HG02610 (cell line): ENCODE data around the gene POLN.
"Not testable (repeated sequence)": the region's sequence is repeated elsewhere in the genome, so short reads cannot be mapped to it uniquely, and the experiment has no call there.

ENCODE experiments used
- ATAC-seq: cut with Tn5 transposase; IDR thresholded peaks from one replicate; pipeline ENCODE4 v1.9.1; 2021; ENCODE audit warnings: mild to moderate bottlenecking, moderate library complexity; ENCODE audit not compliant: unreplicated experiment

Gene POLN

GRCh38 chr4:2045518-2045951 lies 196.4 kb downstream of the POLN start:
- ATAC-seq: no peak

DNA sequence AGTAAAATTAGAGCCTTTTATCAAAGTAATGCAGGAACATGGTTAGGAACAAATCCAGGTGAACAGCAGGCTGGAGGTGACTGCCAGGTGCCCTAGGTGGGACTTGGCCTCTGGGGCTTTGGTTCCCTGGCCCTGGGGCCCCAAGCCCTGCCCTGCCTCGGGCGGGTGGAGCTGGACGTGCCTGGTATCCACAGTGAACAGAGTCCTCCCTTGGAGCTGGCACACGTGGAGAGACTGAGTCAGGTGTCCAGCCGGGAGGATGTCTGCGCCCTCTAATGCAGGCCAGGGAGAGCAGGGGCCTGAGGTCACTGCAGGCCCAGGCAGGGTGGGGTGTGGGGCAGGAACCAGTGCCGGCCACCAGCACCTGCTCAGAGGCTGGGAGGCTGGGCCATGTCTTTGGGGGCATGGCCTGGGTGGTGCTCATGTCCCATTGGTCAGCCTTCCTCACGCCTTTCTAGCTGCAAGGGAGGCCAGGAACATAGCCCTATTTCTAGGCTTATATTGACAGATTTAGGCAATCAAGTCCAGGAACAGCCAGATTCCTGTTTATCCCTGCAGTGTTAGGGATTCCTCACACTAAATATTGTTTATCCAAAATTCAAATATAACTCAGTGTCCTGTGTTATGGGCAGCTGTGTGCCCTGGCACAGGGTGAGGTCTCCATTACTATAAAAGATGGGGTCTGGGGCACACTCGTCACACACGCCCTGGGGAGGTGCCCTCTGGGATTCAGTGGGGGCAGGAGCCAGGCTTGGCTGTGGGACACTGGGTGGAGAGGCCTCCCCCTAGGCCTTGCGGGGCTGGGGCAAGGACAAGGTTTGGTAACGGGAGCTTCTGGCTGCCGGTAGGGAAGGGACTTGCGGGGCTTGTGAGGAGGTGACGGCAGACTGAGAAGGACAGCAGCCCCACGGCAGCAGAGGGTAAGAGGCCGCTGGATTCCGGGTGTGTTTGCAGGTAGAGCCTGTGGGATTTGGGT lies 197.1 kb downstream of the POLN start:
- no peak for ATAC-seq

DNA sequence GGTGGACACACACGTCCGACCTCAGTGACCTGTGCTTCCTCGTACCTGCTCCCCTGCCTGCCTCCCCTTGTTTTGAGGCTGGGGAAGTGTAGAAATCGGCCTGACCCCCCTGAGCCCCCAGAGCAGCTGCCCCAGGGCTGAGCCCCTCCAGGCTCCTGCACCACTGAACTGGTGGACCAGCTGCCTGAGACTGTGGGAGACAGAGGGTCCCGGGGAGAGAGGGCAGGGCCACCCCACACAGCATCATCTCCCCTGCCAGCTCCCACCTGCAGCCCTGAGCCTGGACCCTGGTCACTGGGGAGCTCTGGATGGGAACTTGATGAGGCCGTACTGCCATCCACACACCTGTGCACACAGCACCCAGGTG lies 197.8 kb downstream of the POLN start:
- no peak for ATAC-seq

- ATAC-seq: no peak
Observed at GRCh38 chr4:2043396-2044118, 198.4 kb downstream of the POLN start.

DNA sequence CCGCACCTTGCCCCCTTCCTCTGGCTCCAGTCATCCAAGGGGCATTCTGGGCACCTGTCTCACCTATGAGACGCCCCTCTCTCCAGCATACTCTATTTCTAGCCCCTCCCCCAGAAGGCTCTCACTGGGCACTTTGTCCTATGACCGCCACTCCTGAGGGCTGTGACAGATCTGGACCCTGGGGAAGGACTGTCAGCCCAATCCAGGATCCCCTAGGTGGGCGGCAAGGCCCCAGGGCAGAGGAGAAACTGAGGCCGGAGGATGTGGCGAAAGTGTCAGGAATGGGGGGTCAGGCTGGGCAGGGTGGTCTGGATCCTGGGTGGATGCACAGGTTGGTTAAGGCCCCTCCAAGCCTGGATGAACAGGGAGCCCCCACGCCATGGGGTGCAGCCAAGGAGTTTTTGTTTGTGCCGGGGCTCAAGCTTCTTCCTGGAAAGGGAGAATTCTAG lies 198.9 kb downstream of the POLN start:
- no peak for ATAC-seq

GRCh38 chr4:2042204-2042946 lies 199.5 kb downstream of the POLN start:
- peak; percentile 17 for ATAC-seq

DNA sequence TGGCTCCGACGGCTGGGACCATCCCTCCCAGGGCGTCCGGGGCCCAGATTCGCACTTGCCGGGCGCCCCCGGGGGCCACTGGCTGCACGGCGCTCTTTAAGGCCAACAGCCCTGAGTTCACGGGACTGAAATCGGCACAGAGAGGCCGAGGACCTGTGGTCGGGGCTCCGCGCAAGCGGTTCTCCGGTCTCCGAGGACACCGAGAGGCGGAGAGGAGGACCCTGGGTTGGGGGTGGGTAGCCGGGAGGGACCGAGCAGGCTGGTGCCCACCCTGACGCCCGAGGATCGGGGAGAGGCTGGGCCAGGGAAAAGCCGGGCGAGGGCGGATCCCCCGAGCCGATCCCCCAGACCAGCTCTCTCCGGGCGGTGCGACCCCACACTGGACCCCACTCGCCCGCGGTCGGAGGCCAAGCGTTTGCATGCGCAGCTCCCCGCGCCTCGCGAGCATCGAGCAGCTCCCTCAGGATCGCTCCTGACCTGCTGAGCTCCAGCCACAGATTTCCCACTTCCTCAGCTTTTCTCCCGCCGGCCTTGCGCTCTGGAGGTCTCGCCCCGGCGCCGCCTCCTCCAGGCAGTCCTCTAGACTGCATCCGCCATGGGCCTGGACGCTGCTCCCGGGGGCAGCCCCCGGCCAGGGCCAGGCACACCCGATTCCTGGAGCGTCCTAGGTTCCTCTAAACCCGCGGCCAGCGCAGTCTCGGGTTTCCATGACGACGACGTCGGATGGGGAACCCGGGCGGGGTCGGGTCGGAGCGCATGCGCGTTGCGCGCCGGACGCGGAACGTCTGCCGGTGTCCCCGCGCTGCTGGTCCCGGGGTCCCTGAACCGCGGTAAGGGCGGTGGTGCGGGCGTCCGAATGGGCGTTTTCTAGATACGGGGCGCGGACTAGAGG lies 200.4 kb downstream of the POLN start:
- peak; percentile 56 for ATAC-seq

GRCh38 chr4:2040391-2041238 lies 201.3 kb downstream of the POLN start:
- no peak for ATAC-seq

GRCh38 chr4:2036866-2037265 lies 205.1 kb downstream of the POLN start:
- no peak for ATAC-seq

DNA sequence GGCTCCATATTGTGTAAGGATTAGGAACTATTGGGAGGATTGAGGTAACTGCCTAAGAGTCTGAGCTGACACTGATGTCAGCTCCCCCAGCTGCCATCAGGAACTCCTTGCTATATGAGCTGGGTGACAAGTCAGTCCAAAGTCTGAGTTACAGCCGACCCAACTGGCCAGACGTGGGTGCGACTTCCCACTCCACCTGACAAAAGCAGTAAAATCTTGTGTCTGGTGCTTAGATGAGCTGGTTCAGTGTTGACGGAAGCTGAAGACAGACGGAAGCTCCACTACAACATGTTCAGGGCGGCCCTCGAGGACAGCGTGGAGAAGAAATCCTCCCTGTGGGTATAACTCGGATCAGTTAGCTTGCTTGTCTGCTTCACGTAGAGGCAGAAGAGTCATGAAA lies 205.6 kb downstream of the POLN start:
- ATAC-seq: no peak

- not testable (repeated sequence) for ATAC-seq
Observed at GRCh38 chr4:2031161-2031560, 210.8 kb downstream of the POLN start.

DNA sequence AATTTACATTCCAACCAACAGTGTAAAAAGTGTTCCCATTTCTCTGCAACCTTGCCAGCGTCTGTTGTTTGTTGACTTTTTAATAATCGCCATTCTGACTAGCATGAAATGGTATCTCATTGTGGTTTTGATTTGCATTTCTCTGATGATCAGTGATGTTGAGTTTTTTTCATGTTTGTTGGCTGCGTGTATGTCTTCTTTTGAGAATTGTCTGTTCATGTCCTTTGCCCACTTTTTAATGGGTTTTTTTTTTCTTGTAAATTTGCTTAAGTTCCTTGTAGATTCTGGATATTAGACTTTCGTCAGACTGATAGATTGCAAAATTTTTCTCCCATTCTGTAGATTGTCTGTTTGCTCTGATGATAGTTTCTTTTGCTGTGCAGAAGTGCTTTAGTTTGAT lies 214.8 kb downstream of the POLN start:
- not testable (repeated sequence) for ATAC-seq

DNA sequence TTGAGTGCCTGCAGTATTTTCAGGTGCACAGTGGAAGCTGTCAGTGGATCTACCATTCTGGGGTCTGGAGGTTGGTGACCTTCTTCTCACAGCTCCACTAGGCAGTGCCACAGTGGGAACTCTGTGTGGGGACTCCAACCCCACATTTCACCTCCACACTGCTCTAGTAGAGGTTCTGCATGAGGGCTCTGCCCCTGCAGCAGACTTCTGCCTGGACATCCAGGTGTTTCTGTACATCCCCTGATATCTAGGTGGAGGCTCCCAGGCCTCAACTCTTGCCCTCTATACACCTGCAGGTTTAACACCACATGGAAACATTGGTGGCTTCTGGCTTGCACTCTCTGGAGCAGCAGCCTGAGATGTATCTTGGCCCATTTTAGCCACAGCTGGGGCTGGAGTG lies 216.1 kb downstream of the POLN start:
- ATAC-seq: no peak

GRCh38 chr4:2024683-2025082 lies 217.2 kb downstream of the POLN start:
- ATAC-seq: no peak
